Ishikawa (cell line): ENCODE results near the gene NUP50.

Experiments used
- CREB1 ChIP-seq: IDR thresholded peaks from 2 replicates; pipeline ENCODE4 v1.6.1; 2012; ENCODE audit warnings: low read depth
- EGR1 ChIP-seq: IDR thresholded peaks from 2 replicates; pipeline ENCODE4 v1.6.1; 2012
- EP300 ChIP-seq: IDR thresholded peaks from 2 replicates; pipeline ENCODE4 v1.6.1; 2012; ENCODE audit warnings: borderline replicate concordance
- MAX ChIP-seq: IDR thresholded peaks from 2 replicates; pipeline ENCODE4 v1.6.1; 2012
- NFIC ChIP-seq: IDR thresholded peaks from 2 replicates; pipeline ENCODE4 v1.6.1; 2012
- RAD21 ChIP-seq: IDR thresholded peaks from 2 replicates; pipeline ENCODE4 v1.6.1; 2012; ENCODE audit warnings: low read depth
- REST ChIP-seq: IDR thresholded peaks from 2 replicates; pipeline ENCODE4 v1.6.1; 2012; ENCODE audit warnings: low read depth, mild to moderate bottlenecking
- TAF1 ChIP-seq: IDR thresholded peaks from 2 replicates; pipeline ENCODE4 v1.6.1; 2012; ENCODE audit warnings: low read depth, mild to moderate bottlenecking
- USF1 ChIP-seq: IDR thresholded peaks from 2 replicates; pipeline ENCODE4 v1.6.1; 2012
- YY1 ChIP-seq: IDR thresholded peaks from 2 replicates; pipeline ENCODE4 v1.6.1; 2012; ENCODE audit warnings: low read depth

GRCh38 chr22:45151503-45151902 is 12.2 kb upstream of the NUP50 start:
- no peak for TF ChIP-seq RAD21
- TF ChIP-seq MAX = no peak
- no peak for TF ChIP-seq CREB1
- no peak for TF ChIP-seq TAF1
- TF ChIP-seq EP300 = no peak
- no peak for TF ChIP-seq REST
- TF ChIP-seq NFIC = no peak
- no peak for TF ChIP-seq USF1
- no peak for TF ChIP-seq EGR1
- TF ChIP-seq YY1 = no peak
